H1 (cell line): ENCODE results near the gene GLI1. TPM values are rescaled to one million over a fixed set of nuclear protein-coding genes. Genes with fewer than 3 reads are reported as not detected.

Experiments
- CBX8 ChIP-seq: fragments of 300-800, 300-1000 bp; sonication (generic); IDR thresholded peaks from 2 replicates; pipeline ENCODE4 v1.7.1; 2016; ENCODE audit warnings: low read depth, low read length, borderline replicate concordance
- CHD1 ChIP-seq: IDR thresholded peaks from 2 replicates; pipeline ENCODE4 v1.6.1; 2012; ENCODE audit warnings: low read depth, low read length, improper control_type of control experiment
- CTCF ChIP-seq, 3 experiments: IDR thresholded peaks; 1 replicate in 2 of 3; 2 replicates in 1 of 3; pipeline versions ENCODE4 v1.5.1 to v1.6.1; 2011; ENCODE audit warnings: low read length in 3 of 3, mild to moderate bottlenecking in 3 of 3, inconsistent platforms in 2 of 3, low read depth in 1 of 3, moderate library complexity in 1 of 3; ENCODE audit not compliant: insufficient read depth in 1 of 3; ENCODE audit errors: control extremely low read depth in 1 of 3
- EGR1 ChIP-seq: IDR thresholded peaks from 2 replicates; pipeline ENCODE4 v1.6.1; 2011; ENCODE audit warnings: low read depth, low read length, borderline replicate concordance
- HDAC2 ChIP-seq, 2 experiments: fragments of 300-600 bp in 1 of 2; sonication (generic) in 1 of 2; IDR thresholded peaks; 2 replicates each; pipeline ENCODE4 v1.6.1; 2011 to 2012; ENCODE audit warnings: low read depth in 2 of 2, low read length in 2 of 2, mild to moderate bottlenecking in 2 of 2, moderate library complexity in 2 of 2, borderline replicate concordance in 1 of 2, inconsistent platforms in 1 of 2
- KDM1A ChIP-seq: fragments of 200-600, 300-600 bp; sonication (generic); IDR thresholded peaks from 2 replicates; pipeline ENCODE4 v1.7.1; 2016; ENCODE audit warnings: mild to moderate bottlenecking, low read length, borderline replicate concordance
- MAFK ChIP-seq: IDR thresholded peaks from 2 replicates; pipeline ENCODE4 v1.6.1; 2012; ENCODE audit warnings: low read depth, mild to moderate bottlenecking, improper control_type of control experiment, low read length
- PHF8 ChIP-seq: fragments of 200-600 bp; sonication (generic); conservative IDR thresholded peaks from 2 replicates; pipeline ENCODE4 v1.7.1; 2012; ENCODE audit warnings: low read depth, mild to moderate bottlenecking, inconsistent platforms, low read length, moderate library complexity
- POLR2AphosphoS5 ChIP-seq: IDR thresholded peaks from 2 replicates; pipeline ENCODE4 v1.6.1; 2011; ENCODE audit warnings: low read depth, low read length
- RBBP5 ChIP-seq: IDR thresholded peaks from 2 replicates; pipeline ENCODE4 v1.7.1; 2012; ENCODE audit warnings: low read depth, mild to moderate bottlenecking, inconsistent platforms, low read length, moderate library complexity, borderline replicate concordance
- RFX5 ChIP-seq: IDR thresholded peaks from 2 replicates; pipeline ENCODE4 v1.6.1; 2011; ENCODE audit warnings: low read depth, low read length, improper control_type of control experiment, borderline replicate concordance
- RXRA ChIP-seq: IDR thresholded peaks from 2 replicates; pipeline ENCODE4 v1.6.1; 2011; ENCODE audit warnings: low read depth, mild to moderate bottlenecking, low read length, moderate library complexity; ENCODE audit not compliant: insufficient read depth
- SP1 ChIP-seq: IDR thresholded peaks from 2 replicates; pipeline ENCODE4 v1.6.1; 2011; ENCODE audit warnings: low read depth, low read length
- SP4 ChIP-seq: IDR thresholded peaks from 2 replicates; pipeline ENCODE4 v1.6.1; 2012; ENCODE audit warnings: low read length, inconsistent platforms
- SUZ12 ChIP-seq: fragments of 200-600 bp; sonication (generic); IDR thresholded peaks from 2 replicates; pipeline ENCODE4 v1.6.1; 2012; ENCODE audit warnings: mild to moderate bottlenecking, inconsistent platforms, low read length, moderate library complexity, mixed read lengths
- TCF12 ChIP-seq: IDR thresholded peaks from 2 replicates; pipeline ENCODE4 v1.6.1; 2011; ENCODE audit warnings: low read depth, mild to moderate bottlenecking, low read length
- USF2 ChIP-seq: IDR thresholded peaks from 2 replicates; pipeline ENCODE4 v1.6.1; 2011; ENCODE audit warnings: low read length, improper control_type of control experiment
- polyA plus RNA-seq, 7 experiments: library from polyadenylated mRNA; depleted of rRNA in 3 of 7; stranded (reverse) in 5 of 7; unstranded in 2 of 7; fragments of >200 nt in 5 of 7; fragments of 200-250 nt in 2 of 7; gene quantifications; 1 replicate in 5 of 7; 2 replicates in 1 of 7; 4 replicates in 1 of 7; pipeline versions ENCODE4 v1.2.1 to v1.2.3, GENCODE V29; 2011 to 2013; ENCODE audit warnings: missing spikeins in 2 of 7, mixed read lengths in 2 of 7
- total RNA-seq: library from RNA; stranded (reverse); fragmentation: NEBNext Ultra II Directional; extraction: Animal tissue kit (Norgen Biotek cat#: 25700); gene quantifications from 2 replicates; pipeline ENCODE4 v1.2.1, GENCODE V29; 2021
- TF ChIP-seq, protein P1 (sequence below): IDR thresholded peaks from 2 replicates; pipeline ENCODE4 v1.6.1; 2012; ENCODE audit warnings: inconsistent platforms
- TF ChIP-seq, protein P2 (sequence below): IDR thresholded peaks from 2 replicates; pipeline ENCODE4 v1.6.1; 2012; ENCODE audit warnings: inconsistent platforms

GLI1 gene
- total and polyA plus RNA-seq, 2 of the 8 experiments (the other 6 are each of a cell fraction or from before 2014, with no cell fraction given): 23.5 to 25.3 TPM

- TF ChIP-seq CTCF (IDR thresholded peaks at IDR 0.05; ENCODE audit: control extremely low read depth in 1 of 3, insufficient read depth in 1 of 3, low read depth in 1 of 3, low read length in 3 of 3) (peak in 2 of 3 experiments; percentile 97 to 98; a peak in 3 of 4 replicates), USF2 (0 out of 2 replicates have a peak, but pooled peaks have one; percentile 12), RXRA (no peak), SP1 (peak; percentile 94), KDM1A (peak; percentile 78; the same call in 1 of the 2 replicates), CBX8 (no peak), RFX5 (0 out of 2 replicates have a peak, but pooled peaks have one; percentile 40), PHF8 (peak; percentile 30; the same call in 1 of the 2 replicates), EGR1 (0 out of 2 replicates have a peak, but pooled peaks have one; percentile 28), SUZ12 (no peak), SP4 (no peak), CHD1 (no peak), POLR2AphosphoS5 (peak; percentile 71), MAFK (no peak), RBBP5 (no peak), HDAC2 (IDR thresholded peaks at IDR 0.05; ENCODE audit: borderline replicate concordance in 1 of 2, low read depth in 2 of 2, low read length in 2 of 2) (0 out of 4 replicates have a peak, but pooled peaks of 1 of the 2 experiments have one; percentile 1), TCF12 (peak; percentile 85; the same call in 1 of the 2 replicates)
- TF ChIP-seq, protein P1, sequence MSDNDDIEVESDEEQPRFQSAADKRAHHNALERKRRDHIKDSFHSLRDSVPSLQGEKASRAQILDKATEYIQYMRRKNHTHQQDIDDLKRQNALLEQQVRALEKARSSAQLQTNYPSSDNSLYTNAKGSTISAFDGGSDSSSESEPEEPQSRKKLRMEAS: peak; percentile 84
- TF ChIP-seq, protein P2, sequence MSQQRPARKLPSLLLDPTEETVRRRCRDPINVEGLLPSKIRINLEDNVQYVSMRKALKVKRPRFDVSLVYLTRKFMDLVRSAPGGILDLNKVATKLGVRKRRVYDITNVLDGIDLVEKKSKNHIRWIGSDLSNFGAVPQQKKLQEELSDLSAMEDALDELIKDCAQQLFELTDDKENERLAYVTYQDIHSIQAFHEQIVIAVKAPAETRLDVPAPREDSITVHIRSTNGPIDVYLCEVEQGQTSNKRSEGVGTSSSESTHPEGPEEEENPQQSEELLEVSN: peak; percentile 47; the same call in 1 of the 2 replicates
Measured at GRCh38 chr12:57462251-57462911, 2.8 kb downstream of the GLI1 start (continued).
